ENCODE data around the gene SGK1.
"Not testable (repeated sequence)": the region's sequence is repeated elsewhere in the genome, so short reads cannot be mapped to it uniquely, and the experiment has no call there.

The SGK1 gene

GRCh38 chr6:134245041-134245440 lies 72.9 kb downstream of the SGK1 start:
- peak; percentile 74 for DNase-seq
- TF ChIP-seq CTCF (IDR thresholded peaks at IDR 0.05; ENCODE audit: low read depth, low read length, missing control alignments): no peak
- H3K4me3 ChIP-seq (ENCODE audit: low read depth, low read length): no peak overlapping the region
- in situ Hi-C loops (cut with HindIII; ENCODE audit: low pct_ligation_motif_present, low sequenced_read_pairs): no loop called here
- no peak overlapping the region for H3K27ac ChIP-seq
- no peaks in the 10 kb centered on the region for H3K36me3 ChIP-seq (replicated peaks)
- no peaks in the 10 kb centered on the region for H3K27me3 ChIP-seq (replicated peaks)

- Histone ChIP-seq H3K4me3 (ENCODE audit: low read depth, low read length) (no peak overlapping the region), H3K27me3 (replicated peaks) (no peaks in the 10 kb centered on the region), H3K36me3 (replicated peaks) (no peaks in the 10 kb centered on the region), H3K27ac (no peak overlapping the region)
- no peak for TF ChIP-seq CTCF (IDR thresholded peaks at IDR 0.05; ENCODE audit: low read depth, low read length, missing control alignments)
- DNase-seq: no peak
- in situ Hi-C loops (cut with HindIII; ENCODE audit: low pct_ligation_motif_present, low sequenced_read_pairs): no loop called here
These were observed 77.1 kb downstream of the SGK1 start for GRCh38 chr6:134240665-134241431.

- no peak for DNase-seq
- Histone ChIP-seq H3K4me3 (ENCODE audit: low read depth, low read length) (no peak overlapping the region), H3K36me3 (replicated peaks) (no peaks in the 10 kb centered on the region), H3K27me3 (replicated peaks) (no peaks in the 10 kb centered on the region), H3K27ac (no peak overlapping the region)
- in situ Hi-C loops (cut with HindIII; ENCODE audit: low pct_ligation_motif_present, low sequenced_read_pairs): no loop called here
- no peak for TF ChIP-seq CTCF (IDR thresholded peaks at IDR 0.05; ENCODE audit: low read depth, low read length, missing control alignments)
These were observed 78.7 kb downstream of the SGK1 start for GRCh38 chr6:134238960-134239795.

- H3K4me3 ChIP-seq (ENCODE audit: low read depth, low read length): no peak overlapping the region
- no peak for TF ChIP-seq CTCF (IDR thresholded peaks at IDR 0.05; ENCODE audit: low read depth, low read length, missing control alignments)
- in situ Hi-C loops (cut with HindIII; ENCODE audit: low pct_ligation_motif_present, low sequenced_read_pairs): no loop called here
- no peaks in the 10 kb centered on the region for H3K36me3 ChIP-seq (replicated peaks)
- H3K27me3 ChIP-seq (replicated peaks): no peaks in the 10 kb centered on the region
- H3K27ac ChIP-seq: no peak overlapping the region
- no peak for DNase-seq
These were observed 79.9 kb downstream of the SGK1 start for GRCh38 chr6:134238006-134238405.

- Histone ChIP-seq H3K27me3 (replicated peaks) (no peaks in the 10 kb centered on the region), H3K27ac (no peak overlapping the region), H3K4me3 (ENCODE audit: low read depth, low read length) (no peak overlapping the region), H3K36me3 (replicated peaks) (no peaks in the 10 kb centered on the region)
- DNase-seq: peak; percentile 50
- in situ Hi-C loops (cut with HindIII; ENCODE audit: low pct_ligation_motif_present, low sequenced_read_pairs): no loop called here
- no peak for TF ChIP-seq CTCF (IDR thresholded peaks at IDR 0.05; ENCODE audit: low read depth, low read length, missing control alignments)
These were observed 81.8 kb downstream of the SGK1 start for GRCh38 chr6:134235937-134236751.

- H3K27ac ChIP-seq; DNase-seq; in situ Hi-C loops (cut with HindIII; ENCODE audit: low pct_ligation_motif_present, low sequenced_read_pairs); H3K36me3 ChIP-seq (replicated peaks); H3K4me3 ChIP-seq (ENCODE audit: low read depth, low read length); H3K27me3 ChIP-seq (replicated peaks): not testable (repeated sequence)
These were observed 82.6 kb downstream of the SGK1 start for GRCh38 chr6:134235334-134235733.
